Measurements from ENCODE around the gene PRSS53. TPM values are rescaled to one million over a fixed set of nuclear protein-coding genes. Genes with fewer than 3 reads are reported as not detected.
"Not testable (repeated sequence)": the region's sequence is repeated elsewhere in the genome, so short reads cannot be mapped to it uniquely, and the experiment has no call there.

PRSS53 gene
- 3.9 TPM for polyA plus RNA-seq (2013, experiment 1 of 2; ENCODE audit: insufficient read length)
- 3.2 TPM for polyA plus RNA-seq (2013, experiment 2 of 2; ENCODE audit: insufficient read length)

DNA sequence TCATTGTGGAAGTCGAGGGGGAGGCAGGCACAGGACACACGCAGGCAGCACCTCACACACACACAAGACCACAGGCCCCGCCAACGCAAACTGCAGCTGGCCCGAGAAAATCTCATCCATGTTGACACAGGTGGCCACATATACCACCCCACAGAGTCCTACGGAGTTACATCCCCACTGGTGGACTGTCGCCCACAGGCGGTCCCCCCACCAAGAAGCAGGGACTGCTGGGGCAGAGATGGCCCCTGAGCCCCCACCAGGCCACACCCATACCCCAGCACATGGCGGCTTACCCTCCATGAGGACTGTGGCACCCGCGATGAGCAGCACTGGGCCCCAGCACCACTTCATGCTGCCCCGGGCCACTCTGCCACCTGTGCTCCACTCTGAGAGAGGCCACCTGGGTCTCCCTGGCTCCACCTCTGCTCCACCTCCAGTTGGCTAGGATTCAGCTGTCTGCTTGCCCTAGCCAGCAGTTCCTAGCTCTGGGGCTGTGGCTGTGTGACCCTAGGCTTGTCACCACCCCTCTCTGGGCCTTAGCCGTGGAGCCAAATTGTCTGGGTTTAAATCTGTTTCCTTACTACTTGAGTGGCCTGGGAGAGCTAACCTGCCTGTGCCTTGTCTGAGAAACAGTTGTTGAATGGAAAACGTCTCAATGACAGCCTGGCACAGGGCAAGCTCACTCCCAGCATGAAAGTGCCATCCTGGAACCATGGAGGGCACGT lies at the start of gene PRSS53:
PRSS53 (minus strand) TSS at position 485 of the 725 bp plus-strand sequence; CDS start at position 351, 134 bp downstream.
- no peak for DNase-seq

DNA sequence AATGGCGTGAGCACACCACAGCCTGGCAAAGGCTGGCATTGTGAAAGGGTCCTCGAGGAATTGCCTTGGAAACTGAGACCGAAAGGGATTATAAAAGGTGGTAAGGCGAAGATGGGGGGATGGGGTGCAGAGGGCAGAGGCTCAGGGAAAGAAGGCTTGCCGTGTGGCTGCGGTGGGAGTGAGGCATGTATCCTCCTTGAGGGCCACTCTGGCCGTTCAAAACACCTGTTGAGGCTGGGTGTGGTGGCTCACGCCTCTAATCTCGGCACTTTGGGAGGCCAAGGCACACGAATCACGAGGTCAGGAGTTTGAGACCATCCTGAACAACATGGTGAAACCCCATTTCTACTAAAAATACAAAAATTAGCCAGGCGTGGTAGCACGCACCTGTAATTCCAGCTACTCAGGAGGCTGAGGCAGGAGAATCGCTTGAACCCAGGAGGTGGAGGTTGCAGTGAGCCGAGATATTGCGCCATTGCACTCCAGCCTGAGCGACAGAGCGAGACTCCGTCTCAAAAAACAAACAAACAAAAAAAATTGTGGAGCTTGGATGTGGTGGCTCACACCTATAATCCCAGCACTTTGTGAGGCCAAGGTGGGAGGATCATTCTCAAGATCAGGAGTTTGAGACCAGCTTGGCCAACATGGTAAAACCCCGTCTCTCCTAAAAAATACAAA lies 48.2 kb upstream of the PRSS53 start:
- not testable (repeated sequence) for DNase-seq

DNA sequence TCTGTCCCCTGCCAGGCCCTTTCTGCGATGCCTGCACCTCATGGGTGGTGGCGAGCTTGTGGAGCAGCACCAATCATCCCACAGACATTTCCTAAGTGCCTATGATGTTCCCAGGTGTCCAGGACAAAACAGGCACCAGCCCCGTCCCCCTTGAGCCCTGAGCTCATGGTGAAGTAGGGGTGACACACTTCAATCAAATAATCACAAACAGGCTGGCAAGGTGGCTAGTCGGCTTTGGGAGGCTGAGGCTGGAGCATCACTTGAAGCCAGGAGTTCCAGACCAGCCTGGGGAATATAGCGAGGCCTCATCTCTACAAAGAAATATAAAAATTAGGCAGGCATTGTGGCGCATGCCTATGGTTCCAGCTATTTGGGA lies 47.5 kb upstream of the PRSS53 start:
- no peak for DNase-seq

DNA sequence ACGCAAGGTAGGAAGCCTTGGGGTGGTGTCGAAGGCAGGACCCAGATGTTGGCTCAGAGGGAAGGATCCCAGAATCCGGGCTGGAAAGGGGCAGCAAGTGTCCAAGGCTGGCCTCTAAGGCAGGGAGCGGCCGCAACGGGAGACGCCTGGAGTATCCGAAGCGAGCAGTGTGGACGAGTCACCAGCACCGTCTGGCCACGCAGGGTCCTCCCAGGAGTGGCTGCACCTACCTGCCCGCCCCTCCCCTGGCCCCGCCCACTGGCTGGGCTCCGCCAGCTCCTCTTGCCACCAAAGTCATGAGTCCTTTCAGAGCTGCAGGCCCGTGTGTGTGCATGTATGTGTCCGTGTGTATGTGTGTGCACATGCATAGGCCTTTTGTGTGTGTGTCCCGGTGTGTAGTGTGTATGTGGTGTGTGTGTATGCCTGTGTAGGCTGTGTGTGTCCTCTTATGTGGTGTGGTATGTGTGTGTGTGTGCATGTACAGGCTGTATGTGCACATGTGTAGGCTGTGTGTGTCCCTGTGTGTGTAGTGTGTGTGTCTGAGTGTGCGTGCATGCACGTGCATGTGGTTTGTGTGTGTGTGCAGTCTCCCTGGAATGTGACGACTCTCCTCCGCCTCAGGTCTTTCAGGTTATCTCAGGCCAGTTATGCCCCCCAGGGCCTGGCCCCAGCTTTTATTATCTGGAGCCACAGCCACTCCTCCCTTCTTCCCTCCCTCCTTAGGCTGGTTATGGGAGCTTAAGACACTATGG lies 47.0 kb upstream of the PRSS53 start, which contains the start of gene PRSS8:
PRSS8 (minus strand) TSS at position 193 of the 752 bp plus-strand sequence. CDS start 229 bp downstream, outside the sequence.
- no peak for DNase-seq

DNA sequence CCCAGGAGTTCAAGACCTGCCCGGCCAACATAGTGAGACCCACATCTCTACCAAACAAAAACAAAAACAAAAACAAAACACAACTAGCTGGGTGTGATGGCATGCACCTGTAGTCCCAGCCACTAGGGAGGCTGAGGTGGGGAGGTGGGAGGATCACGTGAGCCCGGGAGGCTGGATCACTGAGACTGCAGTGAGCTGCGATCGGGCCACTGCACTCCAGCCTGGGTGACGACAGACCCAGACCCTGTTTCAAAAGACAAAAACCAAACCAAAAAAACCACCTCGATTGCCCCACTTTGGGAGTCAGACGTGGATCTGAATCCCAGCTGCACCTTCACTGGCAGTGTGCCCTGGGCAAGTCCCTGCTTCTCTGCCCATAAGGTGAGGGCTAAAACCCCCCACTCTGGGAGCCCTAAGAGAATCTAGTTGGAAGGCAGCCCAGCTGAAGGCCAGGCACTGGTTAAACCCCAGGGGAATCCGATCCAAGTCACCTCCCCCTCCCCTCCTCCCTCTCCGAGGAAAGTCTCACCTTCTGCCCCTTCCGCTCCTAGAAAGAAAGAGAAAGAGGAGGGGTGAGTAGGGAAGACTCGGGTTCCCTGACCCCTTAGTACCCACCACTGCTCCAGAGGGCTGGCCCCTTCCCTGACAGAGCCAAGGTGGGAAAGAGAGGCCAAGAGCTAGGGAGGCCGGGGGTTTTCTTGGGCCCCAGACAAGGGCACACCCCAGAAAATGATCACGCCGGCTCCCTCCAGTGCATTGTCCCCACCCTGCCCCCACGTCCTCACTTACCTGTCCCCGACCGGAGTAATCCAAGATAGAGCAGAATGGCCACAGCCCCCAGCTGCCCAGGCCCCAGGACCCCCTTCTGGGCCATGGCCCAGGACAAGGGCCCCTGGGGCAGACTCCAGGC lies 46.1 kb upstream of the PRSS53 start:
- no peak for DNase-seq

DNA sequence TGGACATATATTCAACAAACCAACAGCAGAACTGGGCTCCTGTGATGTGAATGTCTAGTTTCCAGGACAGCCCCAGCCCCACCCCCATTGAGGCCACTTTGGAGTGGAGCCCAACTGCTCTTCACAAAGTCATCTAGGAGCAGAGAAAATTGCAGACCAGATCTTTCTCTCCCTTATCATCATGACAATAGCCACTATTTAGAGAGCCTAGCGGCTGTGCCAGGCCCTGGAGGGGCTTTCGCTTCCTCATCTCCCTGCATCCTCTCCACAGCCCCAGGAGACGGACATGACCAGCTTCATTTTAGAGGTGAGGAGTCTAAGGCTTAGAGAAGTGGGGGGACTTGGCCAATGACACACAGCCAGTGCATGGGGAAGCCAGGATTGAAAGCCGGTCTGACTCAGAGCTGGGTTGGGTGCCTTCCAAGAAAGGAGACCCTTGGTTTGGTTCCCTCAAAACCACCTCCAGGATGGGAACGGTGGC lies 45.4 kb upstream of the PRSS53 start:
- no peak for DNase-seq

DNA sequence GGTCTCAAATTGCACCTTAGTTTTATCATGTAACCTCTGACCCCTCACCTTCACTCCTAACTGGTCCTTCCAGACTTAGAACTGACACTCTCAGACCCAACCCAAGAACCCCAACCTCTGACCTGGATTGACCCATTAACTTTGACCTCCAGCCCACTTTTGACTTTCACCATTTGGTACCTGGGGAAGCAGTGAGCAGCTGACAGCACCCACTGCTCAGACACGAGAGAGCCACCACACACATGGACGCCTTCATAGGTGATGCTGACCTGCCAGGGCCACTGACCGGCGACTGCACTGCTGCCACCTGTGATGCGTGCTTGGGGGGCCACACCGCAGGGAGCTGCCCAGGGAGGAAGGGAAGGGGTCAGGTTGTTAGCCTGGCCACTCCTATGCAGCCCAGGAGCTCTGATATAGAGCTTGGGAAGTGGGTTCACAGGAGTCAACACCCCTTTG lies 44.3 kb upstream of the PRSS53 start:
- no peak for DNase-seq

DNA sequence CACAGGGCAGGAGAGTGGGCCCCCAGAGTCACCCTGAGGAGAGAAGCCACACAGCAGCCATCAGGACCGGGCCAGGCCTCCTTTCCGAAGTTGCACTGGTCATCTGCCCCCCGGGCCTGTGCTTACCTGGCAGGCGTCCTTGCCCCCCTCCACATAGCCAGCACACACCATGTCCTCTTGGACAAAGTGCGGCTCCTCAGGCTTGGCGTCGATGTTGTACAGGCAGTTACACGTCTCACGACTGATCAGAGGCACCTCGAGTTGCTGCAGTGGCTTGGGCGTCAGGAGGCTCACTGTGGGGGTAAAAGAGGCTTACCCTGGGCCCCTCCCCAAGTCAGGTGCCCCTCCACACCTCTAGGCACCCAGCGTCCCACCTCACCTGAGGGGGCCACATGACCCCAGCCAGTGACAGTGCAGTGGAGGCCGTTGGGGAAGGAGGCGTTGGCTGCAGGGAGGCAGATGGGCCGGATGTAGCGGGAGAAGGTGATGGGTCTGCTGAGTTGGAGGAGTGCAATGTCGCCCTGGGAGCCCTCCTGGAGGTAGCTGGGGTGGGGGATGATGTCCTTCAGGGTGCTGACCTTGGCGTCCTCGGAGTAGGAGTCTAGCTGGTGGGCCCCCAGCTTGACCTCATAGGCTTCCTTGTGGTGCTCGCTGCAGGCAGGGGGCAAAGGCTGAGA lies 43.7 kb upstream of the PRSS53 start:
- DNase-seq: no peak

DNA sequence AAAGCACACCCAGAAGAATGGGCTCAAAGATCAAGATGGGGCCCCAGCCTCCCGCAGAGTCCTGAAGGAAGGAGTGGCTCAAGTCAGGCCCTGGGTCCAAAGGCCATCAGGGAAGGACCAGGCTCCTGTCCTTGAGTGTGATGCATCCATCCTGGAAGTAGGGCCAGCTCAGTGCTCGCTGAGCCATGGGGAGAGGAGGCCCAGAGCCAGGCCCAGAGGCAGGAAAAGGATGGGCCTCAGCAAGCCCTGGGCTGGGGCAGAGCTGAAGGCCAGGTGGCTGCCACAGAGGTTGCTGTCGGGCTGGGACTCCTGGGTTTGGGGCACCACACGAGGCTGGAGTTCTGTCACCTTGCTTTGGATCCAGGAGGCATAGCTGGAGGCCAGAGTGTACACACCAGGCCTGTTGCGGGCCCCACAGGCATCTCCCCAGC lies 43.1 kb upstream of the PRSS53 start:
- DNase-seq: no peak

DNA sequence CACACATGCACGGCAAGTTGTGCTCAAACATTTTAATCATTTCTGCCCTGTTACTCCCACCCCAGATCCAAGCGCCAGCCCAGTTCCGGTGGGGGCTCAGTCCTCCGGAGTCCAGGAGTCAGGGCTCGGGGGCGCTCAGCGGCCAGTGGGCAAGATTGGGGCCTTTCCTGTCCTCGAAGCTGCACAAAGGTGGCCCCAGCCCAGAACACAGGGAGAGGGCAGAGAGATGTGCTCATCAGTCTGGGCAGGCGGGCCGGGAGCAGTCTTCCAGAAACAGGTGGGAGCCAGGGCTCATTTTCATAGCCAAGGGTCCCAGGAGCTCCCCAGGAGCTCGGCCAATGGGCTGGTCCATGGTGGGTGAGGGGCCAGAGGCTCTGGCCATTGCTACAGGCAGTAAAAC lies 42.7 kb upstream of the PRSS53 start:
- no peak for DNase-seq

DNA sequence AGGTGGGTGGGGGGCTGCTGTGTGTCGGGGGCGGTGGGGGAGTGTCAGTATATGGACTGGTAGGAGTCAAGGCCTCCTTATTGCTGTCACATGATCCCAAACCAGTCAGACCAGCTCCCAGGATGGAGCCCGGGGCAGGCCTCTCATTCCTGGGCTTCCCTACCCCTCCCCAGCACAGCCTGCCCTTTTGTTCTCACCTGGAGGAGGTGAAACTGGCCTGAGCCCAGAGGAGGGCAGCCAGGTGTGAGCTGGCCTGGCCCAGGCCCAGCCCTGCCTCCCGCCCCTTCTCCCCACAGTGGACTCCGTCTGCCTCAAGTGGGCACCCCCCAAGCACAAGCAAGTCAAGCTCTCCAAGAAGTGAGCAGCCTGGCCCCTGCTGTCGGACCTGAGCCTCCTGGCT lies 42.2 kb upstream of the PRSS53 start:
- DNase-seq: no peak

DNA sequence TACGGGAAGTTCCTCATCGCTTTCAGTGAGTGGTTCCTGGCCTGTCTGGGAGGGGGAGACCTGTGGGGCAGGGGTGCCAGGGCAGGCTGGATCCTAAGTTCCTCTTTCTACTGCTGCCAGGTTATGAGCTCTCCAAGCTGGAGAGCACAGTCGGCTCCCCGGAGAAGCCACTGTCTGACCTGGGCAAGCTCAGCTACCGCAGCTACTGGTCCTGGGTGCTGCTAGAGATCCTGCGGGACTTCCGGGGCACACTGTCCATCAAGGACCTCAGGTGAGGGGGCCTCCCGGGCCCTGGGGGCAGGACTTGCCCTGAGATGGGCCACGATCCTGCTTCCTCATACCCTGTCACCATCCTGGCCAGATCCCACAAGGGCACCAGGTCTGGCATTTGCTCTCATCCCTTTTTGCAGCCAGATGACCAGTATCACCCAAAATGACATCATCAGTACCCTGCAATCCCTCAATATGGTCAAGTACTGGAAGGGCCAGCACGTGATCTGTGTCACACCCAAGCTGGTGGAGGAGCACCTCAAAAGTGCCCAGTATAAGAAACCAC lies 41.7 kb upstream of the PRSS53 start:
- DNase-seq: no peak

DNA sequence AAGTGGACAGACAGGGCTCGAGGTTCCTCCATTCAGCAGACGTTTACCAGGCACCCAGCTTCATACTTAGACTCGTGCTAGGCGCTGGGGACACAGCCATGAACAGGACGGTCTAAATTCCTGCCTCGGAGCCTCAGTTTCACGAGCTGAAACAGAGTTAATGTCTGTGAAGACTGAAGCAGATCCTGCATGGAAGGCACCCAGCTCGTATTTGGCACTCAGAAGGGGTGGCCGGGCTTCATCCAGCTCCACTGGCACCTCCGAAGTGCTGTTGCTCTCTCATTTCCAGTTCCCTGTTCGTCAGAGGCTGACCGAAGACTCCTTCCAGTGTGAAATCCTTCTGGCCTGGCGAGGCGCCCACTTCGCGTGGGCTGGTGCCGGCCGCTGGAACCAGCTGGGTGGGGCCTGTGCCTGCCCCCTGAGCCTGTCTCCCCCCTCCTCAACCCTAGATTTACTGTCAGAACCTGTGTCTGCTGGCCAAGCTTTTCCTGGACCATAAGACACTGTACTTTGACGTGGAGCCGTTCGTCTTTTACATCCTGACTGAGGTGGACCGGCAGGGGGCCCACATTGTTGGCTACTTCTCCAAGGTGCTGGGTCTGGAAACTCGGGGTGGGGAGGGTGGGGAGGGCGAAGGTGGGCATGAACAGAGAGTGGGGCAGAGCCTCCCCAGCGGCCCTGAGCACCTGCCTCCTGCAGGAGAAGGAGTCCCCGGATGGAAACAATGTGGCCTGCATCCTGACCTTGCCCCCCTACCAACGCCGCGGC lies 41.0 kb upstream of the PRSS53 start:
- DNase-seq: no peak

DNA sequence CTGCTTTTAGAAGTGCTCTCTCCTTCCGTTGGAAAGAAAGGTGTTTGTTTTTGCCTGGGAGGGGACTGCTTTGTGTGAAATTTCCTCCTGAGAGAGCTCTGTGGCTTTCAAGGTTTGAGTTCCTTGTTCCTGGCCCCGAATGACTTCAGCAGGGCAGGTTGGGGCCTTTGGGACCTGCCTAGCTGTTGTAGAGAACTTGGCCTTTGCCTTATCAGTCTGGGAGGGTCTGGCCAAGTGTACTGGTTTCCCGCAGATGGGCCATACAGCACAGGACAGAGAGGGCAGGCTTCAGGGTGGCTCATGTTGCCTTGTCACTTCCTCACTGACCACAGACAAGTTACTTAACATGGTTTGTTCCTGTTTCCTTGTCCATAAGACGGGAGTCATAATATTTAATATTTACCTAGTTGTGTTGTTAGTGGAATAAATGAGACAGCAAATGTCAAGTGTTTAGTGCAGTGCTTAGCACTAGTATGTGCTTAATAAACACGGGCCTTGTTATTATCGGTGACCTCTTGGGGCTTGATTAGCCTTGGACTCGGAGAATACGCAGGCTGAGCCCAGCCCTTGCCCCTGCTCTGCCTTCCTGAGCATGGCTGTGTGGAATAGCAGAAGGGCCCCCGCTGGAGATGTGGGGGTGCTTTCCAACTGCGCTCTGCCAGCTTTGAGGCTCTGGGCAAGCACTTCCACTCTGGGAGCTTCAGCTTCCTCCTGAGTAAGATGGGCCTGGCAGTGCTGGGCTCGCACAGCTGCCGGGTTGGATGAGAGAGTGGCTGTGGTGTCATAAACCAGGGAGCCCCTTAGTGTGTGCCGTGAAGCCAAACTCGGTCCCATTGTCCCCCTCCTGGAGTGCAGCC lies 40.2 kb upstream of the PRSS53 start:
- no peak for DNase-seq

DNA sequence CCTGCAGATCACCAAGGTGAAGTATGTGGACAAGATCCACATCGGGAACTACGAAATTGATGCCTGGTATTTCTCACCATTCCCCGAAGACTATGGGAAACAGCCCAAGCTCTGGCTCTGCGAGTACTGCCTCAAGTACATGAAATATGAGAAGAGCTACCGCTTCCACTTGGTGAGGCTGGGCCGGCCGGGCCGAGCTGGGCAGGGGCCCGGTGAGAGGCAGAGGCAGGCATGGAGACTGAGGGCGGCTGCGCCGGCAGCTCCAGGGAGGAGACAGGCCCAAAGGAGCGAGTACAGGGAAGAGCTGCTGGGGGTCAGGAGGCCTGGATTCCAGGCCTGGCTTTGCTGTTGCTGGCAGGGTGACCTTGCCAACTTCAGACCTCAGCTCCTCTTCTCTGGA lies 38.4 kb upstream of the PRSS53 start:
- no peak for DNase-seq

DNA sequence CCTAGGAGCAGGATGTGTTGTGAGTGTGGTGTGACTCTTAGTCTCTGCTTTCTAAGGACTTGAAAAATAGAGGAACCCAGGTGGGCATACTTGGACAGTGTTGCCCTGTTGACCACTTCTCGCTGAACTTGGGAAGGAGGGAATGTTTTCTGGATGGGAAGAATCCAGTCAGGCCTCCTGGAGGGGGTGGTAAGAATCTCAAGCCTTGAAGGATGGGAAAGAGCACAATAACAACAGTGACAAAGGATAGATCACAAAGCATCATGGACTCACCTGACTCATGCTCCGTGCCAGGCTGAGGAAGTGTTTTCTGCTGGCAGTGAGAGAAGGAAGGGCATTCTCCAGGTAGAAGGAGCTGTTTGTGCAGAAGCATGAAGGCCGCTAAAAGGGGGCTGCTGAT lies 37.1 kb upstream of the PRSS53 start:
- DNase-seq: no peak

DNA sequence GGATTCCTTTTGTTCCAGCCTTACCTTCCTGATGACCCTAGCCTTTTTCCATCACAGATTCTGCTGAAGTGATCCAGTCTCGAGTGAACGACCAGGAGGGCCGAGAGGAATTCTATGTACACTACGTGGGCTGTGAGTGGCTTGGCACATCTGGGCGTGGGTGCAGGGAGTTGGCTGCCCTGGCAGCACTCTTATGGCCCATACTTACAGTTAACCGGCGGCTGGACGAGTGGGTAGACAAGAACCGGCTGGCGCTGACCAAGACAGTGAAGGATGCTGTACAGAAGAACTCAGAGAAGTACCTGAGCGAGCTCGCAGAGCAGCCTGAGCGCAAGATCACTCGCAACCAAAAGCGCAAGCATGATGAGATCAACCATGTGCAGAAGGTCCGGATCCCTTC lies 31.4 kb upstream of the PRSS53 start:
- DNase-seq: no peak

DNA sequence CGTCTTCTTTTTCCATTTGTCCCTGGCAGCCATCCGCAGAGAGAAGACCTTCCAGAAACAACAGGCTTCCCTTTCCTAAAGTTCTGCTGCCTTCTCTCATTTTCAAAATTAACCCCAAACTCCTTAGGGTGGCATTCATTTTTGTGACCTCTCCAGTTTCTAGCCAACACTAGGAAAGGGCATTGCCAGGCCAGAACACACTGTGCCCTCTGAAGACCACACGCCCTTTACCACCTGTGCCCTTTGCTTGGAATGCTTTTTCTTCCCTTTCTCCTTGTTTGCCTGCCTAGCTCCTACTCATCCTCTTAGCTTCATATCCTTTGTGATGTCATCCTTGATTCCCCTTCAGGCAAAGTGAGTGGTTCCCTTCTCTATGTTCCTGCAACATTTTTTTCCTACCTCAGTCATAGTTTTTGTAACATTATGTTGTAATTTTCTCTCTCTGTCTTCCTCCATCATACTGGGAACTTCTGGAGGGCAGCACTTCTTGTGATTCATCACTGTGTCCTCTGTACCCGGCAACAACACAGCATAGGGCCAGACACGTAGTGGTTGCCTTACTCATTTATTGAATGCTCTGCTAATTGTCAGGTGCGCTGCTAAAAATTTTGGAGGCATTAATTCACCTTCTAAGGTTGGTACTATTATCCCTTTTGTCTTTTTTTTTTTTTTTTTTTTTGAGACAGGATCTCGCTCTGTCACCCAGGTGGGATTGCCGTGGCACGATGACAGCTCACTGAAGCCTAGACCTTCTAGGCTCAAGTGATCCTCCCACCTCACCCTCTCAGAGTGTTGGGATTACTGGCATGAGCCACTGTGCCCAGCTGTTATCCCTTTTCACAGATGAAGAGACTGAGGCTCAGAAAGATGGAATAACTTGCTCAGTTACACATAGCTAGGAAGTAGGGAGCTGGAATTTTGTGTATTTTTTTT lies 29.7 kb upstream of the PRSS53 start:
- DNase-seq: peak; percentile 19

Data from fibroblast of skin of scalp (primary cell).